GM19193 (cell line): ENCODE measurements around the gene CD58.

Source experiments
- POLR2A ChIP-seq: IDR thresholded peaks from 4 replicates; pipeline ENCODE4 v1.6.1; 2011; ENCODE audit not compliant: insufficient read depth, insufficient read length; ENCODE audit errors: extremely low read depth

CD58 gene

DNA sequence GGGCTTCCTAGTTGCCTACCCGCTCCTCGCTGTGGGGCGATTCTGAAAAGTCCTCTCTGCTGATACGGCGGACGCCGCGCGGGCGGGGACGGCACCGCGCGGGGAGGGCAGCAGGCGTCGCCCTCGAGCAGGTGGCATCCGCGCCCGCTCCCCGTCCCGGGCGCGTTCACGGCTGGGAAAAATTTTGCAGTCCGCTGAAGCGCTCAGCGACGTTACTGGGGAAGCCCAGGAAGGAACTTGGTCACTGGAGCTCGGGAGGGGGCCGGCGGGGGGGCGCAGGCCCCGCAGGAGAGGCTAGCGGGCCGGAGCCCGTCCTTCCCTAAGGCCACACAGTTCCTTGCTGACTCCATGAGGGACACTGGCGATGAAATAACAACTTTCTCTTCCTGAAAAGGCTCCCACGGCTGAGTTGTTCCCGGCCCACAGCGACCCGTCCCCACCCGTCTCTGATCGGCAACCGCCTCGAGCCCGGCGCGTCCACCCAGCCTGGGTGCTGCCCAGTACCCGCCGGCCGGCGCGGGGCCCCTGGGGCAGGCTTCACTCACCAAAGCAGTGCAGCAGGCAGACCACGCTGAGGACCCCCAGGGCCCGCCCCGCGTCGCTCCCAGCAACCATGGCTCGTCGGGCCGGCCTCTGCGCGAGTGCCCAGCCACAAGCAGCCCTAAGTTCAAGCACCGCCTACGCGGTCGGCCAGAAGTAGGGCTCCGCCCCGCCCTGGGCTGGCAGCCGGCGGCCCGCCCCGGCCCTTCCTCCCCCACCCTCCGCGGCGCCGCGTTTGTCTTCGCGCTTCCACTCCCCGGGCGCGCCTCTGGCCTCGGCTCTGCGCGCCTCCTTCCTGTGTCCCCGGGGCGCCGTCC, at the start of gene CD58:
Gene CD58, minus strand, starts transcription at position 669 of the 857 bp plus-strand sequence. Its CDS starts 54 bp downstream, at position 615.
- peak; percentile 91 for TF ChIP-seq POLR2A

DNA sequence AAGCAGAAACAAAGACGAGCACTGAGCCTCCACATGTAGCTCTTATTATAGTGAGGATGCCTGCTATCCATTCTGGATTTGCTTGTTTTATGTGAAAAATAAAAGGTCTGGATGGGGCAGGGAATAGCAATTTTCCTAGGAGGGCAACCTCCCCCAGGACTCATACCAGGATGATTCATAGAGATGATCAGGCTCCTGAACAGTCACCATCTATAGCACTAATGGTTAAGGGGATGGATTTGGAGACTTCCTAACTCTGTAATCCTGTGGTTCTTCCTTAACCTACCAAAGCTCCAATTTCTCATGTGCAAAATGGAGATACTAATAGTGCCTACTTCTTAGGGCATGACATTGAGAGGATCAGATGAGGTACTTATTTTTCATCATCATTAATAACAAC, 34.5 kb upstream of the CD58 start:
- no peak for TF ChIP-seq POLR2A

- TF ChIP-seq POLR2A: no peak
Measured at GRCh38 chr1:116587501-116588227, 16.8 kb upstream of the CD58 start.

- TF ChIP-seq POLR2A: no peak
Measured at GRCh38 chr1:116586741-116587143, 15.9 kb upstream of the CD58 start.

DNA sequence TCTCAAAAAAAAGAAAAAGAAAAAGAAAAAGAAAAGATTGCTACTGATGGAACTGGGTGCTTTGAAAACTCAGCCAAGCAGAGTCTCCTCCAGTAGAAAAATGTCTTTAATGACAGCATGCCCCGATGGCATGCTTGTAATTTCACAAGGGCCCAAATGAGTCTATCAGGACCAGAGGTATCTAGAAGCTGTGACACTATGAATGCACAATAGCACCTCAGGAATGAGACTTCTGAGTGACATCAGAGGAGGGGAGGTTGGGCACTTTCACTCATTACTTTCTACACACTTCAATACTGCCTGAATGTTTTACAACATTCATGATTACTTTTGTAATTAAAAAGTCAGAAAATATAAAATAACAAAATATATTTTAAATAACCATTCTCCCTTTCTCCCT, 15.1 kb upstream of the CD58 start:
- TF ChIP-seq POLR2A: no peak

DNA sequence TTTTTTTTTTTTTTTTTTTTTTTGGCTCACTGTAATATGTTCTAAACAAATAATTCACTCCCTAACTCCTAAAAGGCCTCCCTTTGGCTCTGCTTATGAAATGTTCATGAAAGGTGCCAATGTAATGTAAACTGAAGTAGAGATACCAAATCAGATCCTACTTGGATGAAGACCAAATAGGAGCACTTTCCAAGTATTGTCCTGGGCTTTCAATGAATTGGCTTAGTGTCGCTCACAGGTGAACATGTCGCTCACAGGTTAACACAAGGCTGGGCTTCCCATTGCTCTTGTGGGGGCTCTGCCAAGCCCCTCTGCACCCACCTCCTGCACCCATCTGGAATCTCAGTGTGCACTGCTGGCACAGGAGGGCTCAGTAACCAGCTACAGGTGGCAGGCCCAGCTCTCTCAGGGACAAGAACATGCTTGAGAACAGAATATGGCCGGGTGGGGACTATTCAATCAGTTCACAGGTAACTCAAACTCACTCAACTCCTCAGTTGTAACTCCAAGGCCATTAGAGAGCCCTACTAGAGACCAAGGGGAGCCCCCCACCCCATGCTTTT, 10.6 kb upstream of the CD58 start:
- no peak for TF ChIP-seq POLR2A

- no peak for TF ChIP-seq POLR2A
Measured at GRCh38 chr1:116580446-116581322, 9.9 kb upstream of the CD58 start.

DNA sequence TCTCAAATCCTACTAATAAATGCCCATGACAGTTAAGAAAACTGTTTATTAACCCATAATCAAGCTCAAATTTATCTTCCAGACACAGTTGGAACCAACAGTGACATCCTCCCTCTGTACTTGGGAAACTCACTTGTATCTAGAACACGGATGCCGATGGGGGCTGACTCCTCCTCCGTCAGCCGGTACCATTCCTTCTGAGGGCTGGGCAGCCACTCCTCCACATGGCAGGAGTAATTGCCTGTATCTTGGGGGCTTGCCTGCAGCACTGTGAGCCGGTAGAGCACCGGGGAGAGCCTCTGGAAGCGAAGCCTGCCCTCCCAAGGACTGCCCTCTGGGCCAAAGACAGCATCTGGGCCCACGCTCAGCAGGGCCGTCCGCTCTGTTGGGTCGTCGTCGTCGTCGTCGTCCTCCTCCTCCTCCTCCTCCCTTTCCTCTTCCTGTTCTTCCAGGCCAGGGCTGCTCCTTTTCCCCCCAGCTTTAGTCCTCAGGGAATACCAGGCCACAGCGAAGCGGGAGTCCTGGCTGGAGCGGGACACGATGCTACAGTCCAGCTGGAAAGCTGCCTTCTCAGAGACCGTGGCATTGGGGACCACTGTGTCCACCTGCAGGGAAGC, 8.5 kb upstream of the CD58 start:
- no peak for TF ChIP-seq POLR2A

GRCh38 chr1:116578581-116578980, 7.8 kb upstream of the CD58 start:
- no peak for TF ChIP-seq POLR2A

- TF ChIP-seq POLR2A: no peak
Measured at GRCh38 chr1:116577759-116578314, 7.0 kb upstream of the CD58 start.

GRCh38 chr1:116574581-116575291, 3.9 kb upstream of the CD58 start:
- no peak for TF ChIP-seq POLR2A

- TF ChIP-seq POLR2A: no peak
Measured at GRCh38 chr1:116573431-116574095, 2.7 kb upstream of the CD58 start.
